ENCODE results near the gene ZNF180. TPM values are rescaled to one million over a fixed set of nuclear protein-coding genes. Genes with fewer than 3 reads are reported as not detected.
"Not testable (repeated sequence)": the region's sequence is repeated elsewhere in the genome, so short reads cannot be mapped to it uniquely, and the experiment has no call there.

The ZNF180 gene
- total RNA-seq, 1 experiment from 2014 or later = 15.6 TPM

DNA sequence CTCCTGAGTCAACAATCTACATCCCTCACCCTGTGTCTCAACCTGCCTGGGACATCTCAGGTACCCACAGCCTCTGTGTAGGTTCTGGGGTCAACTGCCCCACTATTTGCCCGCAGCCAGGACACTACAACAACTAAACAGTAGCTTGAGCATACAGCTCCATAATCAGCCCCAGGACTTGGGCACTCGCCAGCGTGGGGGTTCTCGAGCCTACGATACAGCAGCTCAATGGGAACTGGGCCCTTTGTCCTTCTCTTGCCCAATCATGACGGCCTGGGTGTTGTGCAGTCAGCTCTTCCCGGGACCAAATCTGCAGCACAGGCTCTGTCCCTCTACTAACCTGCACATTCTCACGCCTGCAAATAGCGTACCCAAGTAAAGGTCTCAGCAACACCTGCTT is 1.3 kb downstream of the ZNF180 start:
- DNase-seq (ENCODE audit: low spot score) = no peak

DNA sequence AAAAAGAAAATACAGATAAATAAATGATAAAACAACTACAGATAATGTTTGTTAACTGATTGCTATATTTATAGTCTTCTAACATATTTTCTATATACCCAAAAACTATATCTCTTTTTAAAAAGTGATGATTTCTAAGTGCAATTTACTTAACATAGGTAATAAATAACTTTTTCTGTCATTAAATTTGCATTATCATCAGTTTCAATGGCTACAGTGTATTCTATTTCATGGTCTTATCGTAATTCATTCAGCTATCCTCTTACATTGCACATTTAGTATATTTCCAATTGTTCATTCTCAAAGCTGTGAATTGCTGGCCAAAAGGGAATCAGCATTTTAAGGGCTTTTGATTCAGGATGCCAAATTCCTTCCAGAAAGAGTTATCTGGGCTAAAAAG is 3.6 kb downstream of the ZNF180 start:
- DNase-seq (ENCODE audit: low spot score) = no peak

DNA sequence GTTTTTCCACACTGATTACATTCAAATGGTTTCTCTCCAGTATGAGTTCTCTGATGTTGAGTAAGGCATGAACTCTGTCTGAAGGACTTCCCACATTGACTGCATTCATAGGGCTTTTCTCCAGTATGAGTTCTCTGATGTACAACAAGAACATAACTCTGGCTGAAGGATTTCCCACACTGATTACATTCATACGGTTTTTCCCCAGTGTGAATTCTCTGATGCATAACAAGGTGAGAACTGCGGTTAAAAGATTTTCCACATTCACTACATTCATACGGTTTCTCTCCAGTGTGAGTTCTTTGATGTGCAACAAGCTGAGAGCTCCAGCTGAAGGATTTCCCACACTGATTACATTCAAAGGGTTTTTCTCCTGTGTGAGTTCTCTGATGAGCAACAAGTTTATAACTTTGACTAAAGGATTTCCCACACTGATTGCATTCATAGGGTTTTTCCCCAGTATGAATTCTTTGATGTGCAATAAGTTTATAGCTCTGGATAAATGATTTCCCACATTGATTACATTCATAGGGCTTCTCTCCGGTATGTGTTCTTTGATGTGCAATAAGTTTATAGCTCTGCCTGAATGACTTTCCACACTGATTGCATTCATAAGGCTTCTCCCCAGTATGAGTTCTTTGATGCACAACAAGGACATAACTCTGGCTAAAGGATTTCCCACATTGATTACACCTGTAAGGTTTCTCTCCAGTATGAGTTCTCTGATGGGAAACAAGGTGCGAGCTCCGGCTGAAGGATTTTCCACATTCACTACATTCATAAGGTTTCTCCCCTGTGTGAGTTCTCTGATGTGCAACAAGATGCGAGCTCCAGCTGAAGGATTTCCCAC is 23.5 kb downstream of the ZNF180 start:
- peak; percentile 19 for DNase-seq (ENCODE audit: low spot score)

DNA sequence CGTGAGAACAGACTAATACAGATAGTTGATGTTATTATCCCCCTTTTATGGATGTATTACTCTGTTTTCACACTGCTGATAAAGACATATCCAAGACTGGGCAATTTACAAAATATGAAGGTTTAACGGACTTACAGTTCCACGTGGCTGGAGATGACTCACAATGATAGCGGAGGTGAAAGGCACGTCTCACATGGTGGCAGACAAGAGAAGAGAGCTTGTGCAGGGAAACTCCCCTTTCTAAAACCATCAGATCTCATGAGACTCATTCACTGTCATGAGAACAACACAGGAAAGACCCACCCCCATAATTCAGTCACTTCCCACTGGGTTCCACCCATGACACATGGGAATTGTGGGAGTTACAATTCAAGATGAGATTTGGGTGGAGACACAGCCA is 31.6 kb downstream of the ZNF180 start:
- DNase-seq (ENCODE audit: low spot score) = not testable (repeated sequence)

DNA sequence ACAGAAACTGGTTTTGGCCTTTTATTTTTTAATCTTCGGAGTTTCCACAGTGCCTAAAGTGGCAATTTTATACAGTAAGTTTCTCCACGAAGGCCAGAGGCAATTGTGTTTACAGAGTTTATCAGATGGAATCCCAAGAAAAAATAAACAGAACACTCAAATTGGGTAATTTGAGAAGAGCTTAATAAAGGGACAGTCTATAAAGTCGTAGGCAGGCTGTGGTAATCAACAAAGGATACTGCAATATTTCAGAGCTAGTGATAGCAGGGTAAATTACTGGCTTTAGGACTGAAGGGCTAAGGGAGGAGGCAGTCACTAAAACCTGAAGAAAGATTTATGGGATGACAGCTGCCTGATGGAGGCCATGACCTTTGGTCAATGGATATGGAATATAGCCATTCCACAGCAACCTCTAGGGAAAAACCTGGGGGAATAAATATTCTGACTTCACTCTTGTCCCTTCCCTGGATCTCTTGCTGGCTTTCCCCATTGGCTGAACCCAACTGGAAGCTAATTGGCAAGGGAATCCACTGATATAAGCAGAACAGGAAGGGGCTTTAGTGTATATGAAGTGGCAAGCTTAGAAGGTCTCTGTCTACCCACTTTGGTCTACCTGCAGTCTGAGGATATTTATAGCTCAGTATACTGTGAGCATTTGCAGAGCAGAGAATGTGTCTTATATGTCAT is 37.6 kb downstream of the ZNF180 start:
- not testable (repeated sequence) for DNase-seq (ENCODE audit: low spot score)

DNA sequence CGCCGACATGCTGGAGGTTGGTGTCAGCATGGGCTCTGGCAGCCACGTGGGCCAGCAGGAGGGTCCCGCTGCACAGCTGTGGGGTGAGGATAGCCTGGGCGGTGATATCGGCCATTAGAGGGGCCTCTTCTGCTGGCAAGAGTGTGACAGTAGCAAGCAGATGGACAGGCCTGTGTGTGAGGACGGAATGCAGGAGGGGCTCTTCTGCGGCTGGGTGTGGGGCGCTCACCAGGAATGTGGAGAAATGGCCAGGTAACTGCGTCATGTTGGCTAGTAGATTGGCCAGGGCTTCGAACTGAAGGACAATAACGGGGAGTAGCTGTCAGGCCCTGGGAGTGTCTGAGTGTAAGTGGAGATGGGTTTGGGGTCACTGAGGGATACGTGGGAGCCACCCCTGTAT is 44.3 kb downstream of the ZNF180 start:
- DNase-seq (ENCODE audit: low spot score) = not testable (repeated sequence)

DNA sequence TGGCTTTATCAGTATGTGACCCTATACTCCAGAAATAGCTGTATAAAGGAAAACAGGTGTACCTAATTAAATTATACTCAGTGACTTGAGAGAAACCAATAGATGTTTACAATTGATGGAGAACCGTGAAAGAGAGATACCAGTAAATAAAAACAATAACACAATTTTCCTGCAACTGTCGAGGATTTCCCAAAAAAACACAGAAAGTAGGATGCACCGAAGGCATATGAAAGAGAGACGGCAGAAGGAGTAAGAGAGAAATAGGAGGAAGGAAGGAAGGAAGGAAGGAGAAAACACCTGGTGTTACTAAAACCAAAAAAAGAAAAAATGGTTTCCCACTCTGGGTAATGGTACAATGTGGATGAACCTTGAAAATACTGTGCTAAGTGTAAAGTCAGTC is 45.2 kb downstream of the ZNF180 start:
- no peak for DNase-seq (ENCODE audit: low spot score)

DNA sequence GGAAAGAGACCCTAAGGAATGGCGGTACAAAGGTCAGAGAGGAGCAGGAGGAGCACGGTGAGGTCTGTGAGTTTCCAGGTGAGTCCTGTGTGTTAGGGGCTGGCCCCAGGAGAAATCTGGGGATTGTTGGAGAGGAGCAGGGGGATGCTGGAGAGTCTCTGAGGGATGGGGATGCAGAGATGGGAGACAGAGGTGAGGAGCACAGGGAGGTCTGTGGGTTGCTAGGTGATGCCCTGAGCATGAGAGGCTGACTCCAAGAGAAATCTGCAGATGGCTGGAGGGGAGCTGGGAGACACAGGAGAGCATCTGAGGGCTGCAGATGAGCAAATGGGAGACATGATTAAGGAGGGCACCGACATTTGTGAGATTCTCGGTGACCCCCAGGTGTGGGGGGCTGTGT is 48.0 kb downstream of the ZNF180 start:
- DNase-seq (ENCODE audit: low spot score) = no peak

DNA sequence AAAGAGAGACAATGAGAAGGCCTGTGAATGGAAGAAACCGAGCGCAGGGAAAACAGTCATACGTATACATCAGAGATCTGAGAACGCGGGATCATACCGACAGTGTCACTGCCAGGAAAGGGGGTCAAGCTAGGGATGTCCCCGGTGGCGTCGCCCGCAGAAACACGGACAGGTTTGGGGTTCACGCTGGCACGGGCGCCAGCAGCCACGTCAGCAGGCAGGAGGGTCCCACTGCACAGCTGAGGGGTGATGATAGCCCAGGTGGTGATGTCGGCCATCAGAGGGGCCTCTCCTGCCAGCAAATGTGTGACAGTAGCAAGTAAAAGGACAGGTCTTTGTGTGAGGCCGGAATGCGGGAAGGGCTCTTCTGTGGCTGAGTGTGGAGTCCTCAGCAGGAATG is 48.6 kb downstream of the ZNF180 start:
- DNase-seq (ENCODE audit: low spot score) = no peak

DNA sequence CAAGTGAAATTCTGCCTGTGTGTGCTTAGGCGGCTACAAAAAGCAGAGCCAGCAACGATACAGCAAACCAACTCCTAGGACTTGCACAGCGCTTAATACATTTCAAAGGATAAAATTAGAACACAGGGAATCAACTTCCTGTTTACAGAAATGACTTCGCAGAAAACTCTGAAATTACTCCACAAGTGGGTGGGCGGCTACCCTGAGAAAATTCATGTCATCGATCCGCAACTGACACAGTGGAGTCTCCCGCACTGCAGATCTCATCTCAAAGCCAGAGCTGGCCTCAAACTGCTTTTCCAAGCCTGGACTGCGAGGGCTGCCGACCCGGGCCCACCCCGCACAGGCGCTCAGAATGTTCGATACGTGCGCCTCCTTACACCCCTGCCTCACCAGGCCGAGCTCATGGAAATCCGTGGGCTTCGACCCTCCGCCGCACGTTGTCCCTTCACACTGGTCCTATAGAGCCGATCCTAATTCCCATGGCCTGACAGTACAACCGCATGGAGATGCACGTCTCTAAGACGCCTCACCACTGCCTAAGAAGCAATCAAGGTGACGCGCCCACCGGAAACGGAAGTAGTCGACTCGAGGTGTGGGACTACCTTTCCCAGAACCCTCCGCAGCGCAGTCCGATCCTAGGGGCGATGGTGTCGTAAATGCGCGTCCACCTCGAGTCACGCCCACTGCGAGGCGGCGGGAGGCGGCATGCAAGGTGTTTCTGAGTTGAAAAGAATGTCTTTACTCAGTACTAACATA is 52.2 kb downstream of the ZNF180 start, which contains the start of gene ZNF229:
TSS of gene ZNF229 (minus strand) at position 557 of the 759 bp plus-strand sequence. CDS start 5,625 bp downstream, outside the sequence.
- DNase-seq (ENCODE audit: low spot score) = no peak

DNA sequence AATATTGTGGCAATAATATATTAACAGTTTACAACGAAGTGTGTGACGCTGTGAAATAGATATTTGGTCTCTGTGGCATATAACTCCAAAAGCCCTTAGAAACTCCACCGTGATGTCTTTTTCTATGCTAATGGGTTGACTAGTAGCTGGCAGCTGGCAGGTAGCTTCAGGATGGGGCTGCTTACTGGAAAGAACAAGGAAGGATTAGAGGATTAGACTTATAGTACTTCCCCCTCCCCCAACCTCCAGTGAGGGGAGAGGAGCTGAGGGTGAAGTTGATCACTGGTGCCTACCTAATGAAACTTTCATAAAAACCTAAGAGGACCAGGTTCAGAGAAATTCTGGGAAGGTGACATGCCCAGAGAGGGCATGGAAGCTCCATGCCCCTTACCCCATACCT is 61.9 kb downstream of the ZNF180 start:
- no peak for DNase-seq (ENCODE audit: low spot score)

DNA sequence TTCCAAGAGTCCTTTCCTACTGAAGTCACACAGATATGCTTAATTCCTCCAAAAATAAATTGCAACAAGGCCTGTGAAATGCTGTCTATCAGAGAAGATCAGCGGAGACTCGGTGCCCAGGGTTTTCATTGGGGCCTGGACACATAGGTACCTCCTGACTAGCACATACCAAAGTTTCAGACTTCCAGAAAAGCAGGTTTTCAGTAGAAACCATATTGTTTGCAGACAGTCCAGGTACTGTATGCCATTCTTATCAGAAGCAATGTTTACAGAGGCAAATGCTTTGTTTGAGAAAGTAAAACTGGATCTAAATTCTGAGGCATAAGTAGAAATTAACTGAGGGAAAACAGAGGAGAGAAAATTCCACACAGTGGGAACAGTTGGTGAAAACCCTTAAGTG is 64.9 kb downstream of the ZNF180 start:
- no peak for DNase-seq (ENCODE audit: low spot score)

DNA sequence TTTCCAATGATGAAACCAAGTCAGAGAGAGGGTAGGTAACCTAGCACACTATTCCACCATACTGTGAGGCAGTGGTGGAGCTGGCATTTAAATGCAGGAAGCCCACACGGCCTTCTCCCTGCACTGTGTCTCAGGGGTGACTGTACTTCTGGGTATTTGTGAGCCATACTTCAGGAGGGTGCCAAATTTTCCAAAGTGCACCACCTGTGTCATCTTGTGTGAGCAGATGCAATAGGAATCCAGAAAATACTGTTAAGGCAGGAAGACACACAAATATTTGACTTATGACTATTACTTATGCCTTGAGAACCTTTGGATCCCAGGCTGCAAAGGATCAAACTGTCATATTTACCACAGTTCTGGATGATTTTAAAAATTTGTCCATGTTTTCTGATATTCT is 69.4 kb downstream of the ZNF180 start:
- DNase-seq (ENCODE audit: low spot score) = no peak

Other genes starting within 250 kb of the ZNF180 start
- not detected in 2 replicates for gene ZNF233, start 240.6 kb downstream of the ZNF180 start, total RNA-seq (2014; rRNA removed; shearing (Covaris generic))
- 3.3 and 4.2 TPM in 2 replicates for gene ZNF235, start 195.5 kb downstream of the ZNF180 start, total RNA-seq (2014; rRNA removed; shearing (Covaris generic))
- 8.3 and 9.5 TPM in 2 replicates for gene ZNF112, start 143.8 kb downstream of the ZNF180 start, total RNA-seq (2014; rRNA removed; shearing (Covaris generic))
- 0.65 TPM in 1 of 2 replicates, not detected in the other for gene ZNF285, start 98.9 kb downstream of the ZNF180 start, total RNA-seq (2014; rRNA removed; shearing (Covaris generic))
- 0.03 TPM in 1 of 2 replicates, not detected in the other for gene ZNF229, start 52.0 kb downstream of the ZNF180 start, total RNA-seq (2014; rRNA removed; shearing (Covaris generic))
- not detected in 2 replicates for gene CEACAM20, start 29.2 kb upstream of the ZNF180 start, total RNA-seq (2014; rRNA removed; shearing (Covaris generic))
- gene IGSF23, start 113.0 kb upstream of the ZNF180 start, total RNA-seq (2014; rRNA removed; shearing (Covaris generic)) = not detected in 2 replicates
- 60.2 and 76.1 TPM in 2 replicates for gene PVR, start 143.4 kb upstream of the ZNF180 start, total RNA-seq (2014; rRNA removed; shearing (Covaris generic))
- not detected in 2 replicates for gene CEACAM19, start 171.0 kb upstream of the ZNF180 start, total RNA-seq (2014; rRNA removed; shearing (Covaris generic))
- gene CEACAM16, start 198.6 kb upstream of the ZNF180 start, total RNA-seq (2014; rRNA removed; shearing (Covaris generic)) = not detected in 2 replicates
- gene BCL3, start 248.2 kb upstream of the ZNF180 start, total RNA-seq (2014; rRNA removed; shearing (Covaris generic)) = 4.4 and 7.0 TPM in 2 replicates